Cardiac septum (tissue), 1 donor: Measurements from ENCODE around the gene FTO. TPM values are rescaled to one million over a fixed set of nuclear protein-coding genes. Genes with fewer than 3 reads are reported as not detected.

ENCODE experiments used
- DNase-seq: peaks from one replicate; pipeline ENCODE4 v3.0.0-alpha.2; 2020; ENCODE audit warnings: low spot score
- intact Hi-C: fragments of 100-400 bp; cut with DNase I; formaldehyde crosslinking; loops from one replicate; pipeline ENCODE4 v1.14.0; 2022
- total RNA-seq: library from RNA; stranded (reverse); fragmentation: NEBNext Ultra II Directional; extraction: Animal tissue kit (Norgen Biotek cat#: 25700); gene quantifications from one replicate; pipeline ENCODE4 v1.2.1, GENCODE V29; 2021
- donor health status: DM: no; HTN: no; CAD: no.

The FTO gene
- total RNA-seq, 1 donor from 2014 or later, result 70.4 TPM

- no peak for DNase-seq
- intact Hi-C loops, result no loop called here
Measured at GRCh38 chr16:54000361-54000760, 296.4 kb downstream of the FTO start.

DNA sequence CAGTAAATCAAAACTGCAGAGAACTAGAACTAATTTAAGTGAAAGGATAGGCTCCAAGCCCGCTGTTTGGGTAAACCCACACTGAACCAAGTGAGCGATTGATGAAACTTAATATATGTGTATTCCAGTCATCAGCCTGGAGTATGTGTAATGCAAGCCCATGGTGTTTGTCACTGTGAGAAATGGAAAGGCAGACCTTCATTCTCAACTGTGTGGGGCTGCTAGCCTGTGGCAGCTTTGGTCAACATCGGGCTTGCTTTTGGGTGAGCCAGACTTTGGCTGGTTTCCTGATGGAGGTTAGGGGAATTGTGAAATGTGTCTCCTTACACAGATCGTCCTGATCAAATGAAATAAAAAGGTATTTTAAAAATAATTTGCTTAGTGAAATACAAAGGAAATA, 302.7 kb downstream of the FTO start:
- DNase-seq, result no peak
- intact Hi-C loops, result no loop called here

GRCh38 chr16:54007504-54007903, 303.5 kb downstream of the FTO start:
- intact Hi-C loops, result no loop called here
- DNase-seq, result no peak

DNA sequence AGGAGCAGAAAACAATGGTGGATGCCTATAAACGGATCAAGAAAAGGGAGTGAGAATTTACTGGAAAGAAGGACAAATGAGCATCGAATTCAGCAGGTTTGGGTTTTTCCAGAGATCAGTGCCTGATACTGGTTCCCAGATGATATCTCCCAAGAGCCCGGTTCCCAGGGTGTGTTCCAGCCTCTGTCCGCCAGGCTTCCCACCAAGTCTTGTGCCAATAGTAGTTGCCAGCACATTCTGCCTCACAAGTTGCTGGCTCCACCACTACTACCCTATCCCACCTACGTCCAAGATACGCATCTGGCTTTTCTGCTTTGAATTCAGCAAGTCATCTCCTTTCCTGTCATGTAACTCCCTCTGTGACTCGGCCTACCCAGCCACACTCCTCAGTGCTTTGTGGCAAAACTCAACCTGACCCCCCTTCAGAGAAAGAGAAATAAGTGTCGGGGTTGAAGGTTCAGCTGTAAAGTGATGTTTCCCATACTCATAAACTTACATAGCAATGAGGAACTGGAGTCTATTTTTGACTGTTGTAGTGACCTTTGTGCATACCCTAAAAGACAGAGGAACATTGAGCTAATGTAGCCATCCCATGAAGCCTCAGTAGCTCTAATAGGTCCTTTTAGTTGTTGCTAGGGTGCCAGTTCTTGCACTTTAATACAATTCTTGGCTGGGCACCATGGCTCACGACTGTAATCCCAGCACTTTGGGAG, 305.7 kb downstream of the FTO start:
- DNase-seq, result no peak
- intact Hi-C loops, result no loop called here

GRCh38 chr16:54015147-54015546, 311.2 kb downstream of the FTO start:
- no peak for DNase-seq
- intact Hi-C loops, result no loop called here

GRCh38 chr16:54022362-54022761, 318.4 kb downstream of the FTO start:
- no peak for DNase-seq
- intact Hi-C loops, result no loop called here

GRCh38 chr16:54026456-54026855, 322.5 kb downstream of the FTO start:
- intact Hi-C loops, result no loop called here
- DNase-seq, result no peak

DNA sequence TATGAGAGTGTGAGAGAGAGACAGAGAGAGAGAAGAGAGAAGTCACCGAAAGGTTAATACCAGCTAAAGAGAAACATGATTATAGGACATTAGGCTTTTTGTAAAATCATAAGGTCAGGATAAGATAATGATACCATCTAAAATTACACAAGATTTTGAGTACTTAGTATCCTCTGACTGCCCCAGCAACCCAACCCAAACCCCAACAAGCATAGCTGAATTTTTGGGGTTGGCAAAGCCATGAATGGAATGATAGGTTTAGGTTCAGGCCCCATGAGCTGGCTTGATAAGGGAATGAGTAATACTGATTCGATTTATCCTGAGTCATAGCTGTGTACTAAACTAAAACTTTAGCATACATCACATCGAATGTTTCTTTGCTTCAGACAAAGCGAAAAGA, 323.1 kb downstream of the FTO start:
- no peak for DNase-seq
- intact Hi-C loops, result no loop called here

DNA sequence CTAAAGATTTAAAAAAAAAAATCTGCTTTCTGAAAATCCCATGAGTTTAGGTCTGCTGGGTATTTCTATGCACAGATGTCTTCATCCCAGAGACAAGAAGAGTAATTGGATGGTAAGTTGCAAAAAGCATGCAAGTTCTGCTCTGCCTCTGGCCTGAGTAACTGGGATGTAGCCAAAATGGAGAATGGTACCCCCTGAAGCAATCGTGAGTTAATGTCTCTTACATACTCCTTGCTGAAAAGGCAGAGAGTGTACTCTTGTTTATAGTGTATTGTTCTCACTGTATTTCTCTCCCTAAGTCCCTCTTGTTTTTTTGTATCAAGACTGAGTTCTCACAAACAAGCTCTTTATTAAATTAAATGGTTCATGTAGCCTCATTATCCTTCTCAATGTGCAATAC, 323.6 kb downstream of the FTO start:
- intact Hi-C loops, result no loop called here
- no peak for DNase-seq

DNA sequence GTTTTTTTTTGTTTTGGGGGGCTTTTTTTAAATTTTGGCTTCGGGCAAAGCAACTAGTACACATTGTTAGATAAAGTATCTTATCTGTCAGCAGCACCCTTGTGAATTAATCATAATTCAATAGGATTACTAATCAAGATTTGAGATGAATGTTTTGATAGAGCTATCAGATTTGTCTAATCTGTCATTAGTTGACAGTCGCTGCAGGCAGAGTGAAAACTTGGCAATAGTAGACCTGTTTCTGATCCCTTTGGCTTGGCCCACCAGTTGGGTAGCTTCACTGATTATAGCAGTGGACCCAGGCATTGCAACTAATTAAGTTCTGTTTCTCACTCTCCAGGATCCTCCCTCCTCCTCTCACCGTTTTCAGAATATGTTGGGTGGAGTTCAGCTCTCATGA, 324.0 kb downstream of the FTO start:
- intact Hi-C loops, result no loop called here
- no peak for DNase-seq

DNA sequence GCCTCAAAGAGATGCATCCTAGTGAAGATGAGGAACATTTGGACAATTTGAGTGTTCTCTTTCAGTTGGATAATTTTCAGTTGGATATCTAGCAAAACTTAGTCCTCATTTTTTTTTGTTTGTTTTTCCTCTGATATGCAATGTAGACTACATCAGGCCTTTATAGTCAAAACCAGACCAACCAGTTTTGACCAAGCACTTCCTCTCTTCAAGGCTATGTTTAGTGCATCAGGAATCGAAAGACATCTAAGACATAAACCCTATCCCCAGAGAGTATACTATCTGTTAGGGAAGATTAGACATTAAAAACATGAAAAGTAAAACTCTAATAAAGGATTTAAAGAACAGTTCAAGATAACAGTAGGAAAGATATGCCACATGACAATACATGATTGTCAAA, 326.5 kb downstream of the FTO start:
- DNase-seq, result no peak
- intact Hi-C loops, result no loop called here

- DNase-seq, result no peak
- intact Hi-C loops, result no loop called here
Measured at GRCh38 chr16:54031107-54031760, 327.3 kb downstream of the FTO start.

DNA sequence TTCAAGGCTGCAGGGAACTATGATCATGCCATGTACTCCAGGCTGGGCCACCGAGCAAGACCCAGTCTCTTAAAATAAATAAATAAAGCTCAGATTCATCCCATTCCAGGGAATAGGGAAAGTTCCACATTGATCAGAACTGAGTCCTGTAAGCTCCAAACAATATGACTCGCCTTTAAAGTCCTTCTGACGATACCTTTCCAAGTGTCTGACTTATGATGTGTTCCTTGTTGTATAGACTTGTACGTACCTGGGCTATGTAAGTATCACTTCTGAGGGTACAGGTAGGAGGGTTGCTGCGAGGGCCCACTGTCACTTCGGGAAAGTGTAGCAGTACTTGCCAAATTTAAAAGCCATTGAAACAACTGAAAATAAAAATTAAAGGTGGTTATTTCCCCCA, 329.8 kb downstream of the FTO start:
- intact Hi-C loops, result no loop called here
- DNase-seq, result no peak

- DNase-seq, result no peak
- intact Hi-C loops, result no loop called here
Measured at GRCh38 chr16:54034684-54035083, 330.7 kb downstream of the FTO start.

- intact Hi-C loops, result no loop called here
- no peak for DNase-seq
Measured at GRCh38 chr16:54040480-54040879, 336.5 kb downstream of the FTO start.

- no peak for DNase-seq
- intact Hi-C loops, result no loop called here
Measured at GRCh38 chr16:54040975-54041374, 337.0 kb downstream of the FTO start.

- intact Hi-C loops, result no loop called here
- no peak for DNase-seq
Measured at GRCh38 chr16:54048586-54049495, 344.9 kb downstream of the FTO start.

- intact Hi-C loops, result no loop called here
- no peak for DNase-seq
Measured at GRCh38 chr16:54049591-54050458, 345.9 kb downstream of the FTO start.

DNA sequence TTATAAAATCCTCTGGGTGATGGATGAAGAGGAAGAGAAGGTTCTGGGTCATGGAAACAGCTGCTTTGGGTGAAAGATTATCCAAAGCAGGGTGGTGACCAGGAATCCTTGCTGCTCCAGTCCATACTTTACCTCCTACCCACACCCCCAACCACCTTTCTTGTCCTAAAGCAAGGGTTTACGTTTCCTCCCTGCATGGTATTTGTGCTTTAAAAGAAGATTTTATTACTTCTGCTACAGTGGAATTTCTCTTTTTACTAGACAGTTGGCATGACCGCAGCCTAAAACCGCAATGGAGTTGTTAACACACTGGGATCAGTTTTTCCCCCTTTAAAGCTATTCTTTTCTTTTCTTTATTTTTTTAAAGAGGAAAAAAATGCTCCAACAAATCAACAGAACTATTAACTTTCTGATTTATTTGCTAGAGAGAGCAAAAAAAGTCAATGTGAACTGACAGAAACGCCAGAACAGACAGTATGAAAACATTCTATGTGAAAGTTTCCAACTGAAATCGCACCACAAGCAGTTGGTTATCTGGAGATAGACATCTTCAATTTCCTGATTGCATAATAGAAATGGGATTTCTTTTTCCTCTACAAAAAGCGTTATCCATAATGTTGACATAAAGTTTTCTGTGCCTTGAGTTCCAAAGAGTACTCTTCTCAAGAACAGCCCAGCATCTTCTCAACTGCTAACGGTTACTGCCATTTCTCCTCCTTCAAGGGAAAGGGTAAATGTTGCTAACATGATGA, 346.7 kb downstream of the FTO start:
- intact Hi-C loops, result no loop called here

More for the DNA sequence above, 346.7 kb downstream of the FTO start:
- no peak for DNase-seq
